ENCODE measurements around the gene EPHB2. TPM values are rescaled to one million over a fixed set of nuclear protein-coding genes. Genes with fewer than 3 reads are reported as not detected.

EPHB2 gene
- total and polyA plus RNA-seq, 2 of the 13 experiments (the other 11 are each of a cell fraction or from before 2014, with no cell fraction given), result 0.03 to 0.11 TPM

- Histone ChIP-seq H3K79me2 (ENCODE audit: insufficient read depth, low read length) (no peaks in the 10 kb centered on the region), H4K20me1 (ENCODE audit: insufficient read depth, low read length) (no peaks in the 10 kb centered on the region), H3K27ac (ENCODE audit: extremely low read length, insufficient read depth, low read length) (no peak overlapping the region), H3K9me3 (ENCODE audit: low read length) (no peaks in the 10 kb centered on the region), H3K4me3 (replicated peaks in 1 of 3; ENCODE audit: insufficient read depth in 1 of 3, low read depth in 2 of 3, low read length in 3 of 3) (no peak overlapping the region), H3K4me2 (ENCODE audit: low read depth, low read length) (no peak overlapping the region), H3K9ac (ENCODE audit: insufficient read depth, low read depth, low read length) (no peak overlapping the region), H3K4me1 (ENCODE audit: insufficient read depth, low read length) (no peaks in the 10 kb centered on the region), H2AFZ (ENCODE audit: low read length) (no peak overlapping the region), H3K36me3 (replicated peaks in 1 of 2; ENCODE audit: control insufficient read depth in 1 of 2, insufficient read depth in 2 of 2, low read length in 2 of 2) (no peaks in the 10 kb centered on the region), H3K27me3 (ENCODE audit: control insufficient read depth in 1 of 2, insufficient read depth in 2 of 2, low read length in 2 of 2) (peaks cover 0 to 17% of the 10 kb centered on the region in 2 experiments; a peak in 2 of 5 replicates)
- no peak for DNase-seq (ENCODE audit: low spot score)
- in situ Hi-C loops (cut with HindIII; ENCODE audit: extremely low pct_ligation_motif_present, low pct_unique_long_range_greater_than_20kb), result no loop called here
- CTCF ChIA-PET (ENCODE audit: low intra/inter-chr PET ratio, low total read pairs), result no interaction called here
- WGBS (ENCODE audit: low lambda C conversion rate), result 49% methylated on average over 15 of the region's 17 CpGs
- POLR2A ChIA-PET, result no interaction called here
- FAIRE-seq, result no peak
- no peak for TF ChIP-seq ZNF841 (CRISPR knock-in tag; IDR thresholded peaks at IDR 0.05; ENCODE audit: borderline replicate concordance)
- TF ChIP-seq EED (CRISPR knock-in tag; IDR thresholded peaks at IDR 0.05), result no peak
- no peak for TF ChIP-seq ZNF619 (CRISPR knock-in tag; IDR thresholded peaks at IDR 0.05)
- no peak for TF ChIP-seq ZHX1 (CRISPR knock-in tag; IDR thresholded peaks at IDR 0.05; ENCODE audit: low read depth)
- TF ChIP-seq ZNF879 (CRISPR knock-in tag; IDR thresholded peaks at IDR 0.05), result no peak
- TF ChIP-seq THAP11 (CRISPR knock-in tag; IDR thresholded peaks at IDR 0.05), result no peak
- no peak for TF ChIP-seq SSRP1 (CRISPR knock-in tag; IDR thresholded peaks at IDR 0.05)
- no peak for TF ChIP-seq ZSCAN25 (CRISPR knock-in tag; IDR thresholded peaks at IDR 0.05)
- no peak for TF ChIP-seq MAX (IDR thresholded peaks at IDR 0.05)
- no peak for TF ChIP-seq ZNF549 (CRISPR knock-in tag; IDR thresholded peaks at IDR 0.05)
- no peak for TF ChIP-seq ARID3A (IDR thresholded peaks at IDR 0.05; ENCODE audit: low read depth, low read length)
- no peak for TF ChIP-seq HOXA7 (CRISPR knock-in tag; IDR thresholded peaks at IDR 0.05)
- no peak for TF ChIP-seq SUZ12 (IDR thresholded peaks at IDR 0.05; ENCODE audit: low read depth, low read length)
- no peak for TF ChIP-seq MXD1 (CRISPR knock-in tag; IDR thresholded peaks at IDR 0.05)
- TF ChIP-seq CHD4 (IDR thresholded peaks at IDR 0.05; ENCODE audit: borderline replicate concordance, low read length), result no peak
- no peak for TF ChIP-seq PAX8 (CRISPR knock-in tag; IDR thresholded peaks at IDR 0.05; ENCODE audit: borderline replicate concordance)
- no TSS peak for BruUV-seq (replicated peaks)
- intact Hi-C loops (cut with micrococcal nuclease; ENCODE audit: unreplicated experiment), result no loop called here
- no peak for ATAC-seq
These were observed 63.6 kb downstream of the EPHB2 start for GRCh38 chr1:22773981-22774832.

All from HepG2 (cell line).